WTC11 (cell line): ENCODE data around the gene RABGAP1. TPM values are rescaled to one million over a fixed set of nuclear protein-coding genes. Genes with fewer than 3 reads are reported as not detected.

Experiments
- ETV6 ChIP-seq: sonication (generic); formaldehyde crosslinking; IDR thresholded peaks from 2 replicates; pipeline ENCODE4 v1.8.1; 2022; ENCODE audit warnings: mild to moderate bottlenecking, missing genetic modification reagents
- FOXJ3 ChIP-seq: sonication (generic); formaldehyde crosslinking; IDR thresholded peaks from 2 replicates; pipeline ENCODE4 v1.9.0; 2021; ENCODE audit warnings: missing genetic modification reagents, mild to moderate bottlenecking, borderline replicate concordance
- GRHL2 ChIP-seq: fragments of 250-450 bp; sonication (Bioruptor Pico); IDR thresholded peaks from 2 replicates; pipeline ENCODE4 v1.8.0; 2022; ENCODE audit warnings: mild to moderate bottlenecking, moderate library complexity; ENCODE audit not compliant: insufficient replicate concordance, severe bottlenecking
- IRF2 ChIP-seq: sonication (generic); formaldehyde crosslinking; IDR thresholded peaks from 2 replicates; pipeline ENCODE4 v1.8.0; 2022; ENCODE audit warnings: low read depth, missing genetic modification reagents, borderline replicate concordance
- JUN ChIP-seq: sonication (generic); formaldehyde crosslinking; IDR thresholded peaks from 2 replicates; pipeline ENCODE4 v1.8.0; 2023; ENCODE audit warnings: mild to moderate bottlenecking, missing genetic modification reagents
- KAT7 ChIP-seq: sonication (generic); formaldehyde crosslinking; IDR thresholded peaks from 2 replicates; pipeline ENCODE4 v1.8.1; 2023; ENCODE audit warnings: missing genetic modification reagents, mild to moderate bottlenecking, borderline replicate concordance
- MXD4 ChIP-seq: fragments of 250-450 bp; sonication (Bioruptor Pico); IDR thresholded peaks from 2 replicates; pipeline ENCODE4 v1.8.0; 2021; ENCODE audit warnings: mild to moderate bottlenecking, moderate library complexity, borderline replicate concordance
- NR1H2 ChIP-seq: sonication (generic); formaldehyde crosslinking; IDR thresholded peaks from 2 replicates; pipeline ENCODE4 v1.9.0; 2021; ENCODE audit warnings: mild to moderate bottlenecking, moderate library complexity, missing genetic modification reagents
- OVOL2 ChIP-seq: fragments of 250-450 bp; sonication (Bioruptor Pico); IDR thresholded peaks from 2 replicates; pipeline ENCODE4 v1.9.0; 2021; ENCODE audit warnings: mild to moderate bottlenecking, borderline replicate concordance
- ZNF138 ChIP-seq: sonication (generic); formaldehyde crosslinking; conservative IDR thresholded peaks from 2 replicates; pipeline ENCODE4 v1.8.1; 2022; ENCODE audit warnings: mild to moderate bottlenecking, moderate library complexity, missing genetic modification reagents
- ZNF416 ChIP-seq: fragments of 250-450 bp; sonication (Bioruptor Pico); IDR thresholded peaks from 2 replicates; pipeline ENCODE4 v1.9.0; 2021; ENCODE audit warnings: mild to moderate bottlenecking, inconsistent platforms
- total RNA-seq: library from RNA; stranded (reverse); gene quantifications from 3 replicates; pipeline ENCODE4 v1.2.3, GENCODE V29; 2021
- TF ChIP-seq, protein P1 (sequence below): sonication (generic); formaldehyde crosslinking; IDR thresholded peaks from 2 replicates; pipeline ENCODE4 v1.8.1; 2022; ENCODE audit warnings: low read depth, missing genetic modification reagents, borderline replicate concordance
- TF ChIP-seq, protein P2 (sequence below): sonication (generic); formaldehyde crosslinking; IDR thresholded peaks from 2 replicates; pipeline ENCODE4 v1.8.0; 2023; ENCODE audit warnings: missing genetic modification reagents, mild to moderate bottlenecking, borderline replicate concordance
- TF ChIP-seq, protein P3 (sequence below): sonication (generic); formaldehyde crosslinking; IDR thresholded peaks from 2 replicates; pipeline ENCODE4 v1.8.1; 2023; ENCODE audit warnings: mild to moderate bottlenecking, missing genetic modification reagents
- TF ChIP-seq, protein P4 (sequence below): fragments of 250-450 bp; sonication (Bioruptor Pico); conservative IDR thresholded peaks from 2 replicates; pipeline ENCODE4 v1.9.0; 2021; ENCODE audit warnings: mild to moderate bottlenecking
- TF ChIP-seq, protein P5 (sequence below): sonication (generic); formaldehyde crosslinking; conservative IDR thresholded peaks from 2 replicates; pipeline ENCODE4 v1.8.1; 2023; ENCODE audit warnings: mild to moderate bottlenecking, low read depth, missing genetic modification reagents, moderate library complexity
- TF ChIP-seq, protein P6 (sequence below): sonication (generic); formaldehyde crosslinking; IDR thresholded peaks from 2 replicates; pipeline ENCODE4 v1.8.0; 2022; ENCODE audit warnings: mild to moderate bottlenecking, missing genetic modification reagents
- TF ChIP-seq, protein P7 (sequence below): sonication (generic); formaldehyde crosslinking; IDR thresholded peaks from 2 replicates; pipeline ENCODE4 v1.8.0; 2022; ENCODE audit warnings: missing genetic modification reagents

RABGAP1 gene
- total RNA-seq, 1 experiment from 2014 or later: 38.1 TPM

DNA sequence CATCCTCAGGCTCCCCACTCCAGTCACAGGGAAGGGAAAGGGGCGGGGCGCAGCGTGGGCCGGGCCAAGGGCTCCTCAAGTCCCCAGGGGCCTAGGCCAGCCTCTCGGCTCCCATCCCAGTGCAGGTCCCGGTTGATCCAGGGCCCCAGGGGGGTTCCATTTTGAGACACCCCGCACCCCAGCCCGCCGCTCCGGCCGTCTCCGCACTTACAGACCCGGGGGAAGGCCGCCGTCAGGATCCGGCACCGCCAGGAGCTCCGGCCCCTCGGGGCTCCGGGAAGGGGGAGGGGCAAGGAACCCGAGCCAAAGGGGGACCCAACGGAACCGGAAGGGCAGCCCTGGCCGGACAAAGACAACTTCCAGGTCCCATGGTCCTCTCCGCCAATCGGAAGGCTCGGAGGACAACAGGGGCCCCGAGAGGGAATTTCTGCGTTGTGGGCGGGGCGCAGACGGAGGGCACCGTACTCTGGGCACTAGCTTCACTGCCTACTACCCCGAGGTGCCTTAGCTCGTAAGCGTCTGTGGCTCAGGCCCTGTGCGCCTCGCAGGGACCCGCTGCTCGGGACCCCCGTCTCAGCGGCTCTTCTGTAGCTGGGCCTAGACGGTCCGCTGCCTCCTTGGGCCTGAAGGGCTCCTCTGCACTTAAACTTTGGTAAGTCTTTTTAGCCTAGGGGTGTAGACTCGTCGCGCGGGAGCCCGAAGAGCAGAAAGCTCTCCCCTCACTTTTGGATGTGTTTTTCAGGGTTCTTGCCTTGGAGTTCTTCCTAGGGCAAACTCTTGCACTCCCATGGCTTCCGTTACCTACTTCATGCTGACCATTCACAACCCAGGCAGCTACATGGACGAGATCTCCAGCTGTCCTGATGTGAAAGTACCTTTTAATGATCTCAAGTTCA lies 9.3 kb upstream of the RABGAP1 start, which contains the start of gene ZBTB26 (continued):
- TF ChIP-seq, protein P1, sequence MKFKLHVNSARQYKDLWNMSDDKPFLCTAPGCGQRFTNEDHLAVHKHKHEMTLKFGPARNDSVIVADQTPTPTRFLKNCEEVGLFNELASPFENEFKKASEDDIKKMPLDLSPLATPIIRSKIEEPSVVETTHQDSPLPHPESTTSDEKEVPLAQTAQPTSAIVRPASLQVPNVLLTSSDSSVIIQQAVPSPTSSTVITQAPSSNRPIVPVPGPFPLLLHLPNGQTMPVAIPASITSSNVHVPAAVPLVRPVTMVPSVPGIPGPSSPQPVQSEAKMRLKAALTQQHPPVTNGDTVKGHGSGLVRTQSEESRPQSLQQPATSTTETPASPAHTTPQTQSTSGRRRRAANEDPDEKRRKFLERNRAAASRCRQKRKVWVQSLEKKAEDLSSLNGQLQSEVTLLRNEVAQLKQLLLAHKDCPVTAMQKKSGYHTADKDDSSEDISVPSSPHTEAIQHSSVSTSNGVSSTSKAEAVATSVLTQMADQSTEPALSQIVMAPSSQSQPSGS (CRISPR knock-in tag): no peak
- TF ChIP-seq KAT7 (CRISPR knock-in tag) (peak; percentile 95), MXD4 (CRISPR knock-in tag) (no peak), IRF2 (CRISPR knock-in tag) (no peak), JUN (no peak), NR1H2 (CRISPR knock-in tag) (no peak), ZNF138 (CRISPR knock-in tag) (no peak), OVOL2 (no peak), FOXJ3 (no peak), ETV6 (peak; percentile 49; the same call in 1 of the 2 replicates), GRHL2 (CRISPR knock-in tag) (no peak), ZNF416 (no peak)
- TF ChIP-seq, protein P2, sequence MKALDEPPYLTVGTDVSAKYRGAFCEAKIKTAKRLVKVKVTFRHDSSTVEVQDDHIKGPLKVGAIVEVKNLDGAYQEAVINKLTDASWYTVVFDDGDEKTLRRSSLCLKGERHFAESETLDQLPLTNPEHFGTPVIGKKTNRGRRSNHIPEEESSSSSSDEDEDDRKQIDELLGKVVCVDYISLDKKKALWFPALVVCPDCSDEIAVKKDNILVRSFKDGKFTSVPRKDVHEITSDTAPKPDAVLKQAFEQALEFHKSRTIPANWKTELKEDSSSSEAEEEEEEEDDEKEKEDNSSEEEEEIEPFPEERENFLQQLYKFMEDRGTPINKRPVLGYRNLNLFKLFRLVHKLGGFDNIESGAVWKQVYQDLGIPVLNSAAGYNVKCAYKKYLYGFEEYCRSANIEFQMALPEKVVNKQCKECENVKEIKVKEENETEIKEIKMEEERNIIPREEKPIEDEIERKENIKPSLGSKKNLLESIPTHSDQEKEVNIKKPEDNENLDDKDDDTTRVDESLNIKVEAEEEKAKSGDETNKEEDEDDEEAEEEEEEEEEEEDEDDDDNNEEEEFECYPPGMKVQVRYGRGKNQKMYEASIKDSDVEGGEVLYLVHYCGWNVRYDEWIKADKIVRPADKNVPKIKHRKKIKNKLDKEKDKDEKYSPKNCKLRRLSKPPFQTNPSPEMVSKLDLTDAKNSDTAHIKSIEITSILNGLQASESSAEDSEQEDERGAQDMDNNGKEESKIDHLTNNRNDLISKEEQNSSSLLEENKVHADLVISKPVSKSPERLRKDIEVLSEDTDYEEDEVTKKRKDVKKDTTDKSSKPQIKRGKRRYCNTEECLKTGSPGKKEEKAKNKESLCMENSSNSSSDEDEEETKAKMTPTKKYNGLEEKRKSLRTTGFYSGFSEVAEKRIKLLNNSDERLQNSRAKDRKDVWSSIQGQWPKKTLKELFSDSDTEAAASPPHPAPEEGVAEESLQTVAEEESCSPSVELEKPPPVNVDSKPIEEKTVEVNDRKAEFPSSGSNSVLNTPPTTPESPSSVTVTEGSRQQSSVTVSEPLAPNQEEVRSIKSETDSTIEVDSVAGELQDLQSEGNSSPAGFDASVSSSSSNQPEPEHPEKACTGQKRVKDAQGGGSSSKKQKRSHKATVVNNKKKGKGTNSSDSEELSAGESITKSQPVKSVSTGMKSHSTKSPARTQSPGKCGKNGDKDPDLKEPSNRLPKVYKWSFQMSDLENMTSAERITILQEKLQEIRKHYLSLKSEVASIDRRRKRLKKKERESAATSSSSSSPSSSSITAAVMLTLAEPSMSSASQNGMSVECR (CRISPR knock-in tag): peak; percentile 87; the same call in 1 of the 2 replicates
- TF ChIP-seq, protein P3, sequence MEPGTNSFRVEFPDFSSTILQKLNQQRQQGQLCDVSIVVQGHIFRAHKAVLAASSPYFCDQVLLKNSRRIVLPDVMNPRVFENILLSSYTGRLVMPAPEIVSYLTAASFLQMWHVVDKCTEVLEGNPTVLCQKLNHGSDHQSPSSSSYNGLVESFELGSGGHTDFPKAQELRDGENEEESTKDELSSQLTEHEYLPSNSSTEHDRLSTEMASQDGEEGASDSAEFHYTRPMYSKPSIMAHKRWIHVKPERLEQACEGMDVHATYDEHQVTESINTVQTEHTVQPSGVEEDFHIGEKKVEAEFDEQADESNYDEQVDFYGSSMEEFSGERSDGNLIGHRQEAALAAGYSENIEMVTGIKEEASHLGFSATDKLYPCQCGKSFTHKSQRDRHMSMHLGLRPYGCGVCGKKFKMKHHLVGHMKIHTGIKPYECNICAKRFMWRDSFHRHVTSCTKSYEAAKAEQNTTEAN (CRISPR knock-in tag): no peak
- TF ChIP-seq, protein P4, sequence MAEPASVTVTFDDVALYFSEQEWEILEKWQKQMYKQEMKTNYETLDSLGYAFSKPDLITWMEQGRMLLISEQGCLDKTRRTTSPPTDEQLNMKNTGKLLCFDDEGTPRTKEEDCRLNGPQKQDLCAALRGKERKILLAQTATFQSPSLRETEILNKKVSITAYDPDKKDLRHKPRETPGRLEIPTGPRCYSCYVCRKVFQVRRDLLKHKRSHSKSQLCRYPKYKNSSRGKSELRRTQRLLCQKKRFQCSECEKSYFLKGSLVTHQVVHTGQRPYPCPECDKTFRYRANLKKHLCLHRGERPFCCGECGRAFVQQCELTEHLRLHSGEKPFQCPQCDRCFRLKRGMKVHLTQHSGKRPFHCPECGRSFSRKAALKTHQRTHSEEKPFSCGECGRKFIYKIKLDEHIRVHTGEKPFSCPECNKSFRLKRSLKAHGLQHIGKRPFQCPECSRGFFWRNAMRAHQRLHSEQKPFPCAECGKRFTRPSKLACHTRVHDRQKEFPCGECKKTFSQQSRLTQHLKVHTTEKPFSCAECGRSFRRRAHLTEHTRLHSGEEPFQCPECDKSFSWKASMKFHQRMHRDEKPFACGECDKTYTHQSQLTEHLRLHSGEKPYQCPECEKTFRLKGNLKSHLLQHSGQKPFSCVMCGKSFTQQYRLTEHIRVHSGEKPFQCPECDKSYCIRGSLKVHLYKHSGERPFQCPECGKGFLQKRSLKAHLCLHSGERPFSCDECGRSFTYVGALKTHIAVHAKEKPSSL (CRISPR knock-in tag): no peak
- TF ChIP-seq, protein P5, sequence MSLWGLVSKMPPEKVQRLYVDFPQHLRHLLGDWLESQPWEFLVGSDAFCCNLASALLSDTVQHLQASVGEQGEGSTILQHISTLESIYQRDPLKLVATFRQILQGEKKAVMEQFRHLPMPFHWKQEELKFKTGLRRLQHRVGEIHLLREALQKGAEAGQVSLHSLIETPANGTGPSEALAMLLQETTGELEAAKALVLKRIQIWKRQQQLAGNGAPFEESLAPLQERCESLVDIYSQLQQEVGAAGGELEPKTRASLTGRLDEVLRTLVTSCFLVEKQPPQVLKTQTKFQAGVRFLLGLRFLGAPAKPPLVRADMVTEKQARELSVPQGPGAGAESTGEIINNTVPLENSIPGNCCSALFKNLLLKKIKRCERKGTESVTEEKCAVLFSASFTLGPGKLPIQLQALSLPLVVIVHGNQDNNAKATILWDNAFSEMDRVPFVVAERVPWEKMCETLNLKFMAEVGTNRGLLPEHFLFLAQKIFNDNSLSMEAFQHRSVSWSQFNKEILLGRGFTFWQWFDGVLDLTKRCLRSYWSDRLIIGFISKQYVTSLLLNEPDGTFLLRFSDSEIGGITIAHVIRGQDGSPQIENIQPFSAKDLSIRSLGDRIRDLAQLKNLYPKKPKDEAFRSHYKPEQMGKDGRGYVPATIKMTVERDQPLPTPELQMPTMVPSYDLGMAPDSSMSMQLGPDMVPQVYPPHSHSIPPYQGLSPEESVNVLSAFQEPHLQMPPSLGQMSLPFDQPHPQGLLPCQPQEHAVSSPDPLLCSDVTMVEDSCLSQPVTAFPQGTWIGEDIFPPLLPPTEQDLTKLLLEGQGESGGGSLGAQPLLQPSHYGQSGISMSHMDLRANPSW (CRISPR knock-in tag): no peak
- TF ChIP-seq, protein P6, sequence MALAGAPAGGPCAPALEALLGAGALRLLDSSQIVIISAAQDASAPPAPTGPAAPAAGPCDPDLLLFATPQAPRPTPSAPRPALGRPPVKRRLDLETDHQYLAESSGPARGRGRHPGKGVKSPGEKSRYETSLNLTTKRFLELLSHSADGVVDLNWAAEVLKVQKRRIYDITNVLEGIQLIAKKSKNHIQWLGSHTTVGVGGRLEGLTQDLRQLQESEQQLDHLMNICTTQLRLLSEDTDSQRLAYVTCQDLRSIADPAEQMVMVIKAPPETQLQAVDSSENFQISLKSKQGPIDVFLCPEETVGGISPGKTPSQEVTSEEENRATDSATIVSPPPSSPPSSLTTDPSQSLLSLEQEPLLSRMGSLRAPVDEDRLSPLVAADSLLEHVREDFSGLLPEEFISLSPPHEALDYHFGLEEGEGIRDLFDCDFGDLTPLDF: no peak
- TF ChIP-seq, protein P7, sequence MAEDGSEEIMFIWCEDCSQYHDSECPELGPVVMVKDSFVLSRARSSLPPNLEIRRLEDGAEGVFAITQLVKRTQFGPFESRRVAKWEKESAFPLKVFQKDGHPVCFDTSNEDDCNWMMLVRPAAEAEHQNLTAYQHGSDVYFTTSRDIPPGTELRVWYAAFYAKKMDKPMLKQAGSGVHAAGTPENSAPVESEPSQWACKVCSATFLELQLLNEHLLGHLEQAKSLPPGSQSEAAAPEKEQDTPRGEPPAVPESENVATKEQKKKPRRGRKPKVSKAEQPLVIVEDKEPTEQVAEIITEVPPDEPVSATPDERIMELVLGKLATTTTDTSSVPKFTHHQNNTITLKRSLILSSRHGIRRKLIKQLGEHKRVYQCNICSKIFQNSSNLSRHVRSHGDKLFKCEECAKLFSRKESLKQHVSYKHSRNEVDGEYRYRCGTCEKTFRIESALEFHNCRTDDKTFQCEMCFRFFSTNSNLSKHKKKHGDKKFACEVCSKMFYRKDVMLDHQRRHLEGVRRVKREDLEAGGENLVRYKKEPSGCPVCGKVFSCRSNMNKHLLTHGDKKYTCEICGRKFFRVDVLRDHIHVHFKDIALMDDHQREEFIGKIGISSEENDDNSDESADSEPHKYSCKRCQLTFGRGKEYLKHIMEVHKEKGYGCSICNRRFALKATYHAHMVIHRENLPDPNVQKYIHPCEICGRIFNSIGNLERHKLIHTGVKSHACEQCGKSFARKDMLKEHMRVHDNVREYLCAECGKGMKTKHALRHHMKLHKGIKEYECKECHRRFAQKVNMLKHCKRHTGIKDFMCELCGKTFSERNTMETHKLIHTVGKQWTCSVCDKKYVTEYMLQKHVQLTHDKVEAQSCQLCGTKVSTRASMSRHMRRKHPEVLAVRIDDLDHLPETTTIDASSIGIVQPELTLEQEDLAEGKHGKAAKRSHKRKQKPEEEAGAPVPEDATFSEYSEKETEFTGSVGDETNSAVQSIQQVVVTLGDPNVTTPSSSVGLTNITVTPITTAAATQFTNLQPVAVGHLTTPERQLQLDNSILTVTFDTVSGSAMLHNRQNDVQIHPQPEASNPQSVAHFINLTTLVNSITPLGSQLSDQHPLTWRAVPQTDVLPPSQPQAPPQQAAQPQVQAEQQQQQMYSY (CRISPR knock-in tag): no peak
